K562 (cell line): ENCODE results near the gene AMDHD2. TPM values are rescaled to one million over a fixed set of nuclear protein-coding genes. Genes with fewer than 3 reads are reported as not detected.

Source experiments
- BCOR ChIP-seq: fragments of 450-650 bp; IDR thresholded peaks from 2 replicates; pipeline ENCODE4 v1.6.1; 2016
- CEBPB ChIP-seq: fragments of 450-650 bp; IDR thresholded peaks from 2 replicates; pipeline ENCODE4 v1.6.1; 2016; ENCODE audit warnings: missing genetic modification characterization, missing compliant biosample characterization
- CXXC5 ChIP-seq: fragments of 250-450 bp; sonication (Bioruptor Pico); IDR thresholded peaks from 2 replicates; pipeline ENCODE4 v1.8.0; 2022; ENCODE audit warnings: inconsistent platforms, mild to moderate bottlenecking, moderate library complexity
- FOS ChIP-seq: IDR thresholded peaks from 3 replicates; pipeline ENCODE4 v1.6.1; 2011; ENCODE audit not compliant: insufficient read length; ENCODE audit errors: extremely low read depth
- HCFC1 ChIP-seq: IDR thresholded peaks from 2 replicates; pipeline ENCODE4 v1.6.1; 2012; ENCODE audit warnings: low read depth, low read length, improper control_type of control experiment
- HOXB6 ChIP-seq: fragments of 250-450 bp; sonication (Bioruptor Pico); IDR thresholded peaks from 2 replicates; pipeline ENCODE4 v1.5.1; 2022; ENCODE audit warnings: mild to moderate bottlenecking, borderline replicate concordance
- MEIS2 ChIP-seq: fragments of 450-650 bp; IDR thresholded peaks from 2 replicates; pipeline ENCODE4 v1.6.1; 2014; ENCODE audit warnings: mild to moderate bottlenecking; ENCODE audit not compliant: partially characterized antibody
- POLR2H ChIP-seq: IDR thresholded peaks from 2 replicates; pipeline ENCODE4 v1.6.1; 2016; ENCODE audit warnings: missing genetic modification characterization, low read depth, mild to moderate bottlenecking, control low read depth, missing compliant biosample characterization, moderate library complexity
- POLR3A ChIP-seq: IDR thresholded peaks from 2 replicates; pipeline ENCODE4 v1.6.1; 2011; ENCODE audit warnings: borderline replicate concordance, mild to moderate bottlenecking, moderate library complexity; ENCODE audit not compliant: insufficient read length, insufficient read depth; ENCODE audit errors: extremely low read depth
- RAD51 ChIP-seq: fragments of 450-650 bp; IDR thresholded peaks from 2 replicates; pipeline ENCODE4 v1.7.1; 2016; ENCODE audit warnings: low read depth, mild to moderate bottlenecking, borderline replicate concordance
- RBM25 ChIP-seq: fragments of 200-400 bp; formaldehyde crosslinking; IDR thresholded peaks from 2 replicates; pipeline ENCODE4 v1.6.1; 2018; ENCODE audit warnings: low read length, low read depth, moderate library complexity; ENCODE audit not compliant: severe bottlenecking
- SMAD4 ChIP-seq: fragments of 250-450 bp; sonication (Bioruptor Pico); conservative IDR thresholded peaks from 2 replicates; pipeline ENCODE4 v1.8.0; 2021; ENCODE audit warnings: inconsistent platforms, mild to moderate bottlenecking, moderate library complexity
- SP1 ChIP-seq: sonication (generic); formaldehyde crosslinking; IDR thresholded peaks from 2 replicates; pipeline ENCODE4 v1.8.1; 2022; ENCODE audit warnings: mild to moderate bottlenecking, missing genetic modification reagents
- VEZF1 ChIP-seq: fragments of 200-800 bp; sonication (Bioruptor generic); IDR thresholded peaks from 2 replicates; pipeline ENCODE4 v1.6.1; 2017; ENCODE audit warnings: missing genetic modification characterization, missing compliant biosample characterization
- ZBTB1 ChIP-seq: sonication (generic); formaldehyde crosslinking; IDR thresholded peaks from 2 replicates; pipeline ENCODE4 v1.8.1; 2023; ENCODE audit warnings: missing genetic modification reagents, low read depth, mild to moderate bottlenecking, borderline replicate concordance
- ZBTB40 ChIP-seq, 2 experiments: fragments of 450-650 bp in 1 of 2; sonication (generic) in 1 of 2; formaldehyde crosslinking in 1 of 2; IDR thresholded peaks; 2 replicates each; pipeline versions ENCODE4 v1.7.1 to v1.9.0; 2016 to 2022; ENCODE audit warnings: inconsistent platforms in 1 of 2, mild to moderate bottlenecking in 1 of 2, missing genetic modification reagents in 1 of 2
- polyA plus RNA-seq, 8 experiments: library from polyadenylated mRNA; depleted of rRNA in 4 of 8; stranded (reverse) in 5 of 8; unstranded in 3 of 8; fragments of >200 nt; fragmentation: Nextera tagmentation in 2 of 8; fragmentation: Illumina TruSeq in 1 of 8; extraction: Ambion mirVana in 2 of 8; extraction: Trizol in 1 of 8; gene quantifications; 2 replicates each; pipeline versions ENCODE4 v1.2.1 to v1.2.3, GENCODE V29; 2011 to 2014; ENCODE audit warnings: inconsistent platforms in 1 of 8, missing spikeins in 1 of 8
- total RNA-seq, 7 experiments: library from RNA; depleted of rRNA in 6 of 7; stranded (reverse); fragments of >200 nt in 6 of 7; fragmentation: Illumina TruSeq in 2 of 7; extraction: Trizol in 2 of 7; gene quantifications; 2 replicates each; pipeline versions ENCODE4 v1.2.1 to v1.2.3, GENCODE V29; 2011 to 2021; ENCODE audit warnings: low replicate concordance in 1 of 7

The AMDHD2 gene
- total and polyA plus RNA-seq, 9 of the 15 experiments (the other 6 are each of a cell fraction or from before 2014, with no cell fraction given) = 0.38 to 56.9 (median 18.3) TPM; not detected in 1

GRCh38 chr16:2537451-2538379 lies 17.5 kb downstream of the AMDHD2 start, which contains the start of gene PDPK1 (continued):
- peak; percentile 7 for TF ChIP-seq MEIS2
- TF ChIP-seq ZBTB40 (IDR thresholded peaks at IDR 0.05) = peak; percentile 74
- no peak for TF ChIP-seq ZBTB40 (CRISPR knock-in tag; IDR thresholded peaks at IDR 0.05)
- TF ChIP-seq POLR3A = peak; percentile 52
- peak; percentile 72 for TF ChIP-seq CXXC5 (CRISPR knock-in tag)
- TF ChIP-seq VEZF1 (CRISPR knock-in tag) = peak; percentile 98
- TF ChIP-seq HCFC1 = peak; percentile 51; the same call in 1 of the 2 replicates
- TF ChIP-seq SP1 (CRISPR knock-in tag) = peak; percentile 79
- TF ChIP-seq CEBPB (tag) = 0 out of 2 replicates have a peak, but pooled peaks have one; percentile 17
- no peak for TF ChIP-seq HOXB6 (CRISPR knock-in tag)
- TF ChIP-seq POLR2H (tag) = no peak; the same call in 1 of the 2 replicates
- TF ChIP-seq RAD51 = no peak
- peak; percentile 87 for TF ChIP-seq RBM25
- peak; percentile 72; the same call in 1 of the 2 replicates for TF ChIP-seq BCOR
- TF ChIP-seq SMAD4 (CRISPR knock-in tag) = peak; percentile 79
- TF ChIP-seq FOS = peak; percentile 27
- 0 out of 2 replicates have a peak, but pooled peaks have one; percentile 43 for TF ChIP-seq ZBTB1 (CRISPR knock-in tag)
